ENCODE results near the gene SLCO4A1. TPM values are rescaled to one million over a fixed set of nuclear protein-coding genes. Genes with fewer than 3 reads are reported as not detected.

SLCO4A1 gene
- total RNA-seq, 1 donor from 2014 or later, result 1.2 TPM

DNA sequence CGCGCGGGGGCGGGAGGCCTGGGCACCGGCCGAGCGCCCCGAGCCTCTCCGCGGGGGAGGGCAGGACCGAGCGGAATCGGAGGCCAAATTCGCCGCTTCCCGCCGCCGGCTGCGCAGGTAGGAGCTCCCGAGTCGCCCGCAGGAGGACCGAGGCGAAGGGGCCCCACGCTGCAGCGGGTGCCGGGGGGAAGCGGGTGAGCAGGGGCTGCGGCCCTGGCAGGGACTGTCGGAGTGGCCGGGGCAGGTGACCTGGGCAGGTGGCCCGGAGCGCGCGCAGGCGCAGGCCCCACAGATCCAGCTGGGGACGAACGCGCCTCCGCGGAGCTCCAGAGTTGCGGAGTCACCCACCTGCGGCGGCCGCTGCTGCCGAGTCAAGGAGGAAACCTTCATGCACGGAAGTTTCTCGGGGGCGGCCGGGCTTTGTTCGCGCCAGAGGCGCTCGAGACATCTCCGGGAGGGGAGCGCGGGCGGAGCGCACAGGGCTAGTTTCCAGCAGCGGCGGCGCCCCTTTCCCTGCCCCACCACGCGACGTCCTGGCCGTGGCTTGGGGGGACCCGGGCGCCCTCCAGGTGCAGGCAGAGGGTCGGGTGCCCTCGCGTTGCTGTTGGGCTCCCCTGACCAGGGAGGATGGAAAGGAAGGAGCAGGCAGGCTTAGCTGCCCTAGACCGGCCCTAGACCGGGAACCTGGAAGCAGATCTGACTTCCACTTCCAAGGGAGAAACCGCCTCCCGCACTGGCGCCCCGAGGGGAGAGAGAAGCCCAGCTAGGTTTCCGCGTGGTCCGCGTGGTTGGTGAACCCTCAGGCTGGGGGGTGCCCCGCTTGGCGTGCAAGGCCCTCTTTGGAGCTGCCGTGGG, 590 bp downstream of the SLCO4A1 start:
- no peak for DNase-seq (ENCODE audit: extremely low spot score, unreplicated experiment)
- Mint-ChIP-seq H3K4me3 (ENCODE audit: unreplicated experiment) (peak overlapping the region; percentile 29), H3K27ac (ENCODE audit: unreplicated experiment) (no peak overlapping the region), H3K27me3 (ENCODE audit: unreplicated experiment) (peaks cover 44% of the 10 kb centered on the region), H3K4me1 (ENCODE audit: unreplicated experiment) (peaks cover 6% of the 10 kb centered on the region), H3K36me3 (ENCODE audit: unreplicated experiment) (no peaks in the 10 kb centered on the region), H3K9me3 (ENCODE audit: unreplicated experiment) (no peaks in the 10 kb centered on the region)
- TF ChIP-seq CTCF (IDR thresholded peaks at IDR 0.05), result no peak

DNA sequence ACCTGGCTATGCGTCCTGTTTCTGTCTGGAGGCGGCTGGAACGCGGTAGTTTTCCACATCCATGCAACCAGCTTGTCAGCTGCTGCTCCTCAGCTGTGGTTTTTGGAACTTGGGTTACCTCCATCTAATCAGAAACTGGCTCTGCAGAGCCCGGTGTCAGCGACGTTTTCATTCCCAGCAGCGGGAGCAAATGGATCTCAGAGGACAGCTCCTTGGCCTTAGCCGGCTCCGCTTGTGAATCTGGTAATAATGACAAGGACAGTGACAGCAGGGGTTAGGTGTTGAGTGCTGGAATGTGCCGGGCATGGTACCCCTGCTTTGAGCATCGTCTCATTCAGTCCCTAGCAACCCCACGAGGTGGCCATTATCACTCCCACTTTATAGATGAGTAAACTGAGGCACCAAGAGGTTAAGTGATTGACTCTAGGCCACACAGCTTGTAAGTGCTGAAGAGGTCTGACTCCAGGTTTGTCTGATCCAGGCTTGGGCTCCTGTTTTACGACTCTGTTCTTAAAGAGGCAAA, 1.3 kb downstream of the SLCO4A1 start:
- H3K27ac Mint-ChIP-seq (ENCODE audit: unreplicated experiment), result no peak overlapping the region
- no peak overlapping the region for H3K4me3 Mint-ChIP-seq (ENCODE audit: unreplicated experiment)
- no peak for DNase-seq (ENCODE audit: extremely low spot score, unreplicated experiment)
- no peaks in the 10 kb centered on the region for H3K9me3 Mint-ChIP-seq (ENCODE audit: unreplicated experiment)
- peaks cover 6% of the 10 kb centered on the region for H3K4me1 Mint-ChIP-seq (ENCODE audit: unreplicated experiment)
- peaks cover 38% of the 10 kb centered on the region for H3K27me3 Mint-ChIP-seq (ENCODE audit: unreplicated experiment)
- no peaks in the 10 kb centered on the region for H3K36me3 Mint-ChIP-seq (ENCODE audit: unreplicated experiment)
- TF ChIP-seq CTCF (IDR thresholded peaks at IDR 0.05), result no peak

DNA sequence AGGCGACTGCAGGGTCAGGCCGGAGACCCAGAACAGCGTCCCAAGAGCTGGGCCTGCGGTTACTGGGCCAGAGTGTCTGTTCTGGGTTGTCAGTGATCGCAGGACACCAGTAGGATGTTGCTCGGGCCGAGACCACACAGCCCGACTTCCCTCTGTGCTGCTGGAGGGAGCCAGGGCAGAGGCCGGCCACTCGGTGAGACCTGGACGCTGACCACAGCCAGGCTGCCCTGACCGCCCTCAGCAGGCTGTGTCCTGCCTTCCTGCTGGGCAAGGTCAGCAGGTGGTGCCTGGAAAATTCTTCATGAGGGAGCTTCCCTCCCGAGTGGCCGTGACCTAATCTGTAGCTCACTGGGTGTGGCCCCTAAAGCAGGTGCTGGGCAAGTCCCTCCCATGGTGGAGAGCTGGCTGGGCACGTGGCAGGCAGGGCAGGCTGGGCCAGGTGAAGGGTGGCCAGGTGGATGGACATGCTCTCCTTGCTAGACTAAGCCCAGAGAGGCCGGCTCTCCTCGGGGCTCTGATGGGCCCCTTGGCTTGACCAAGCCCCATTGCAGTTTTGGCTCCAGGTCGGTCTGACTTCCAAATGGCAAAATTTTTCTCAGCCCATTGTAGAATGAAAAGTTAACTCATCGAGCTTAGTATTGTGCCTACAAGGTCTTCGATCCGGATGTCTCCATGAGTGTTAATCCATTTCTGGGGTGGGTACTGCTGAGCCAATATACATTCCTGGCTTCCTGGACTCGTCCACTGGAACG, 1.9 kb downstream of the SLCO4A1 start:
- Mint-ChIP-seq H3K9me3 (ENCODE audit: unreplicated experiment) (no peaks in the 10 kb centered on the region), H3K4me3 (ENCODE audit: unreplicated experiment) (no peak overlapping the region), H3K36me3 (ENCODE audit: unreplicated experiment) (no peaks in the 10 kb centered on the region), H3K27ac (ENCODE audit: unreplicated experiment) (no peak overlapping the region), H3K27me3 (ENCODE audit: unreplicated experiment) (peaks cover 32% of the 10 kb centered on the region), H3K4me1 (ENCODE audit: unreplicated experiment) (peaks cover 6% of the 10 kb centered on the region)
- no peak for DNase-seq (ENCODE audit: extremely low spot score, unreplicated experiment)
- no peak for TF ChIP-seq CTCF (IDR thresholded peaks at IDR 0.05)

- no peaks in the 10 kb centered on the region for H3K36me3 Mint-ChIP-seq (ENCODE audit: unreplicated experiment)
- no peak overlapping the region for H3K4me3 Mint-ChIP-seq (ENCODE audit: unreplicated experiment)
- DNase-seq (ENCODE audit: extremely low spot score, unreplicated experiment), result no peak
- no peaks in the 10 kb centered on the region for H3K9me3 Mint-ChIP-seq (ENCODE audit: unreplicated experiment)
- peaks cover 26% of the 10 kb centered on the region for H3K27me3 Mint-ChIP-seq (ENCODE audit: unreplicated experiment)
- peaks cover 6% of the 10 kb centered on the region for H3K4me1 Mint-ChIP-seq (ENCODE audit: unreplicated experiment)
- no peak overlapping the region for H3K27ac Mint-ChIP-seq (ENCODE audit: unreplicated experiment)
- no peak for TF ChIP-seq CTCF (IDR thresholded peaks at IDR 0.05)
Observed at GRCh38 chr20:62644802-62645496, 2.6 kb downstream of the SLCO4A1 start.
